ENCODE data around the gene KLRC3.
"Not testable (repeated sequence)": the region's sequence is repeated elsewhere in the genome, so short reads cannot be mapped to it uniquely, and the experiment has no call there.

The KLRC3 gene
- 0 reads per million in 18 experiments for total RNA-seq

GRCh38 chr12:10420334-10420733 lies at the start of gene KLRC3:
Gene KLRC3, minus strand, starts transcription at chr12:10420595. Its CDS starts 45 bp downstream, at chr12:10420550.
- not testable (repeated sequence) for DNase-seq

- DNase-seq: no peak
Measured at GRCh38 chr12:10469701-10470100, 49.3 kb upstream of the KLRC3 start.

DNA sequence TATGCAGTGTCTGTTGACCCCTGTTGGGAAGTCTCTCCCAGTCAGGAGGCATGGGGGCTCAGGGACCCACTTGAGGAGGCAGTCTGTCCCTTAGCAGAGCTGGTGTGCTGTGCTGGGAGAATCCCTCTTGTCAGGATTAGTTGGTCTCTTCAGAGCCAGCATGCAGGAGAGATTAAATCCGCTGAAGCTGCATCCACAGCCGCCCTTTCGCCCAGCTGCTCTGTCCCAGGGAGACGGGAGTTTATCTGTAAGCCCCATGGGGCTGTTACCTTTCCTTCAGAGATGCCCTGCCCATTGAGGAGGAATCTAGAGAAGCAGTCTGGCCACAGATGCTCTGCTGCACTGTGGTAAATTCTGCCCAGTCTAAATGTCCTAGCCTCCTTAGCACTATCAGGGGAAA lies 45.9 kb upstream of the KLRC3 start:
- no peak for DNase-seq

GRCh38 chr12:10457760-10458159 lies 37.4 kb upstream of the KLRC3 start:
- no peak for DNase-seq

- DNase-seq: no peak
Measured at GRCh38 chr12:10456856-10457255, 36.5 kb upstream of the KLRC3 start.

- DNase-seq: no peak
Measured at GRCh38 chr12:10455766-10456165, 35.4 kb upstream of the KLRC3 start.

GRCh38 chr12:10454531-10454930 lies 34.1 kb upstream of the KLRC3 start:
- no peak for DNase-seq

GRCh38 chr12:10453156-10453555 lies 32.8 kb upstream of the KLRC3 start, which contains the start of gene KLRC1:
Gene KLRC1, minus strand, starts transcription at chr12:10453377. Its CDS starts 2,221 bp downstream, at chr12:10451156.
- DNase-seq: no peak

DNA sequence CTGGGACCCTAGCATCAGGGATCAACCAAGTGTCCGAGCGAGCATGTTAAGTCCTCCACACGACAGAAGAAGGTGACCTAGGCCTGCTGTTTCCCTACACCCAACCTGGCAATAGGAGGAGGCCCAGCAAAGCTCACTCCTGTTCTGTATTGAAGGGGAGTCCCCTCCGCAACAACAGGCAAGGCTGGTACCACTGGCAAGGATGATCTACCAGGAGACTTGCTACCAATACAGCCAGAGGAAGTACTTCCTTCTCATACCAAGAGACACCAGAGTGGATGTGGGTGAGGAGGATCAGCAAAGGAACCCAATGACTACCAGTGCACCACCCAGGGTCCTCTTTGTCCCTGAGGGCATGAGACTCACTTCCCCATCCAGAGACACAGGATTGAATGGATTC lies 27.8 kb upstream of the KLRC3 start:
- peak in 1 of 2 donors; percentile 6 for DNase-seq

GRCh38 chr12:10446052-10446451 lies 25.7 kb upstream of the KLRC3 start:
- not testable (repeated sequence) for DNase-seq

GRCh38 chr12:10441144-10441543 lies 20.7 kb upstream of the KLRC3 start:
- DNase-seq: not testable (repeated sequence)

- DNase-seq: not testable (repeated sequence)
Measured at GRCh38 chr12:10439608-10440274, 19.3 kb upstream of the KLRC3 start.

DNA sequence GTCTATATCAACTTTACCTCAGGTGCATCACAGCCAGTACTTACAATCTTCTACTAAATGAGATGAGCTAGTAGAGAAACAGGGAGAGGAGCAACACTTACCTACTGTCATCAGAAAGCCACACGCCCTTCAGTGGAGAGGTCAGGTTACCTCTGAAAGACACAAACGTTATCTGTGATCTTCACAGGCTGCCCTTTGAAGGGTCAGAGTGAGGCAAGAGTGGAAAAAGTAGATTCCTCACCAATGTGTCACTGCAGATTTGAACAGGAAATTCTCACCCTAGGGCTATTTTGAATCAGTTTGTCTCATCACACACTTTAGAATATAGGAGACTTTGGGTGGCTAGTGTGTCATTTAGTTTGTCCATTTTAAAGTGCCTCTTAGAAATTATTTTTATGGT lies 17.2 kb upstream of the KLRC3 start:
- DNase-seq: not testable (repeated sequence)

DNA sequence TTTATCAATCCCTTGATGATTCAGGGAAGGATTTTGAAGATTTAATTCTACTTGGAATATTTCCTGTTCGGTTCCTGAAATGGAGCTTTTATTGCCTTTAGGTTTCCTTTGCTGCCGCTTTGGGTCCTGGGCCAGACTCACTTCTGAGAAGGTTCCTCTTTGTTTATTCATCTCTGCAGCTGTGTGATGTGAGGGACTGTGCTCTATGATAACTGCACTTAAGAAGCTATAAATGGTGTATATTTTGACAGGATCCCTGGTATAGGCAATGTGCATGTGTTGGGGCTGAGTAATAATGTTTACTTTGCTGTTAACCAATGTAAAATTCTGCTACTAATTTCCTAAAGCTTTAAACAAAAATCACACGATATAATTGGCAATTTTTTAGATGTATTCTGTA lies 15.4 kb upstream of the KLRC3 start, which contains the start of gene KLRC2:
TSS of gene KLRC2 (minus strand) at position 195 of the 400 bp plus-strand sequence. CDS start at position 171, 24 bp downstream.
- DNase-seq: not testable (repeated sequence)

DNA sequence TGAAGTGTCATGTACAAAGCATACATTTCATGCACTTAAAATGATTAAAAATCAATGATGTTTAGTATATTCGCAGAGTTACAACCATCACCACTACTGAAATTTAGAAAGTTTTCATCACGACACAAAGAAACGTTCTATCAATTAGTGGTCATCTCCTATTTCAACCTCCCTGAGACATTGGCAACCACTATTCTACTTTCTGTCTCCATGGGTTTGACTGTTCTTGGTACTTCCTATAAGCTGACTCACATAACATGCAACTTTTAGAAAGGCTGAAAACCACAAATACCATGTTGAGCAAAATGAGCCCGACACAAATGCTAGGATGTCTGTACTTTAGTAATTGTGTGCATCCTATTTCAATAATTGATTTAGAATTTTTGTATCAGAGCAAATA lies 10.2 kb upstream of the KLRC3 start:
- not testable (repeated sequence) for DNase-seq

DNA sequence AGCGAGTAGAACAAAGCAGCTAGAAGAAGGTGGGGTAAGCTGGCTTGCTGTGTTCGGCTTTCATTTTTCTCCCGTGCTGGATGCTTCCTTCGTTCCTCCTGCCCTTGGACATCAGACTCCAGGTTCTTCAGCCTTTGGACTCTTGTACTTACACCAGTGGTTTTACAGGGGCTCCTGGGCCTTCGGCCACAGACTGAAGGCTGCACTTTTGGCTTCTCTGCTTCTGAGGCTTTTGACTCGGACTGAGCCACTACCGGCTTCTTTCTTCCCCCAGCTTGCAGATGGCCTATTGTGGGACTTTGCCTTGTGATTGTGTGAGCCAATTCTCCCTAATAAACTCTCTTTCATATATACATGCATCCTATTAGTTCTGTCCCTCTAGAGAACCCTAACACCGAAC lies 5.5 kb upstream of the KLRC3 start:
- DNase-seq: not testable (repeated sequence)

DNA sequence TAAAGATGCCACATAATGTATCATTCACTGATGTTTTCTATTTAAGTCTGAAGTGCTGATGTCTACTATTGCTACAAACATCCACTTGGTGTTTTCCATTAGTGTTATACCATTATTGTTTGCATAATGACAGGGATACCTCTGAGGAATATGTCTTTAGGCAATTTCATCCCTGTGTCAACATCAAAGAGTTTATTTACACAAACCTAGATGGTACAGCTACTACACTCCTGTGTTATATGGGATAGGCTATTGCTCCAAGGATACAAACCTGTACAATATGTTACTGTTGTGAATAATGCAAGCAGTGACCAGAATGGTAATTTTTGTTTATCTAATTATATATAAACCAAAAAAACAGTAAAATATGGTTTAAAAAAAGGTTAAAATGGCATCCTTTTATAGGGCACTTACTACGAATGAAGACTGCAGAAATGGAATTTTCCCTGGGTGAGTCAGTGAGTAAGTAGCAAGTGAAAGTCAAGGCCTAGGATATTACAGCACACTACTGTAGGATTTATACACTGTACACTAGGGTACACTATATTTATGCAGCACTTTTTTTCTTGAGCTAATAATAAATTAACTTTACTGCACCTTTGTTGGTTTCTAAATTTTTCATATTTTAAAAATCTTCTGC lies 4.0 kb upstream of the KLRC3 start:
- DNase-seq: not testable (repeated sequence)

DNA sequence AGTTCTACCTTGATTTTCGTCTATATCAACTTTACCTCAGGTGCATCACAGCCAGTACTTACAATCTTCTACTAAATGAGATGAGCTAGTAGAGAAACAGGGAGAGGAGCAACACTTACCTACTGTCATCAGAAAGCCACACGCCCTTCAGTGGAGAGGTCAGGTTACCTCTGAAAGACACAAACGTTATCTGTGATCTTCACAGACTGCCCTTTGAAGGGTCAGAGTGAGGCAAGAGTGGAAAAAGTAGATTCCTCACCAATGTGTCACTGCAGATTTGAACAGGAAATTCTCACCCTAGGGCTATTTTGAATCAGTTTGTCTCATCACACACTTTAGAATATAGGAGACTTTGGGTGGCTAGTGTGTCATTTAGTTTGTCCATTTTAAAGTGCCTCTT lies 1.8 kb upstream of the KLRC3 start:
- DNase-seq: not testable (repeated sequence)

GRCh38 chr12:10409392-10409791 lies 11.0 kb downstream of the KLRC3 start, which contains the start of gene KLRC4:
Gene KLRC4, minus strand, starts transcription at chr12:10409757. Its CDS starts 182 bp downstream, at chr12:10409575.
- DNase-seq: peak in 1 of 2 donors; percentile 18

GRCh38 chr12:10408842-10409241 lies 11.6 kb downstream of the KLRC3 start:
- no peak for DNase-seq

- peak; percentile 59 to 76 for DNase-seq
Measured at GRCh38 chr12:10406725-10407124, 13.7 kb downstream of the KLRC3 start.

GRCh38 chr12:10405294-10405693 lies 15.1 kb downstream of the KLRC3 start:
- DNase-seq: no peak

GRCh38 chr12:10404798-10405197 lies 15.6 kb downstream of the KLRC3 start:
- DNase-seq: no peak

- DNase-seq: no peak
Measured at GRCh38 chr12:10400829-10401228, 19.6 kb downstream of the KLRC3 start.
